ENCODE measurements around the gene DIP2A.

DNA sequence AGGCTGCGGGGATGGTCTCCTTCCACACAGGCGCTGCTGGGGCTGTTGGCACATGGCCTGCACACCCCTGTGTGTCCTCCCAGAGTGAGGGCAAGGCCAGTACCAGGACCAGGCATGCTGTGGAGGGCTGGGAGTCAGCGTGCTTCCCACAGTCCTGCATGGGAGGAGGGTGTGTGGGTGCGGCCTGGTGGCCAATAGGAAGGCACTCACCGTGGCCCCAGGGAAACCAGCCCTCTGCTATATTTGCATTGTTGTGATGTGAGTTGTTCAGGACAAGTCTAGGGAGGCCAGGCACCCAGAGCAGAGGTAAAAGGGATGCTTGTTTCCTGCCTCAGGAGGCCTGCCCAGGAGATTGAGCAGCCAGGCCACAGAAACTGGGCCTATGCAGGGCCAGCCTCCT lies 86.7 kb downstream of the DIP2A start:
- TF ChIP-seq, protein P1, sequence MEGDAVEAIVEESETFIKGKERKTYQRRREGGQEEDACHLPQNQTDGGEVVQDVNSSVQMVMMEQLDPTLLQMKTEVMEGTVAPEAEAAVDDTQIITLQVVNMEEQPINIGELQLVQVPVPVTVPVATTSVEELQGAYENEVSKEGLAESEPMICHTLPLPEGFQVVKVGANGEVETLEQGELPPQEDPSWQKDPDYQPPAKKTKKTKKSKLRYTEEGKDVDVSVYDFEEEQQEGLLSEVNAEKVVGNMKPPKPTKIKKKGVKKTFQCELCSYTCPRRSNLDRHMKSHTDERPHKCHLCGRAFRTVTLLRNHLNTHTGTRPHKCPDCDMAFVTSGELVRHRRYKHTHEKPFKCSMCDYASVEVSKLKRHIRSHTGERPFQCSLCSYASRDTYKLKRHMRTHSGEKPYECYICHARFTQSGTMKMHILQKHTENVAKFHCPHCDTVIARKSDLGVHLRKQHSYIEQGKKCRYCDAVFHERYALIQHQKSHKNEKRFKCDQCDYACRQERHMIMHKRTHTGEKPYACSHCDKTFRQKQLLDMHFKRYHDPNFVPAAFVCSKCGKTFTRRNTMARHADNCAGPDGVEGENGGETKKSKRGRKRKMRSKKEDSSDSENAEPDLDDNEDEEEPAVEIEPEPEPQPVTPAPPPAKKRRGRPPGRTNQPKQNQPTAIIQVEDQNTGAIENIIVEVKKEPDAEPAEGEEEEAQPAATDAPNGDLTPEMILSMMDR (conservative IDR thresholded peaks at IDR 0.05), result no peak
- TF ChIP-seq EZH2 (IDR thresholded peaks at IDR 0.05; ENCODE audit: low read depth), result no peak
